GM23248 (cell line): ENCODE measurements around the gene MED17.

Source experiments
- EZH2 ChIP-seq: fragments of 200-600 bp; sonication (generic); IDR thresholded peaks from 2 replicates; pipeline ENCODE4 v1.6.1; 2018; ENCODE audit warnings: antibody characterized with exemption, mild to moderate bottlenecking; ENCODE audit not compliant: insufficient read depth, poor library complexity, severe bottlenecking
- EZH2phosphoT487 ChIP-seq: fragments of 200-600 bp; sonication (generic); IDR thresholded peaks from 2 replicates; pipeline ENCODE4 v1.6.1; 2018; ENCODE audit warnings: antibody characterized with exemption, moderate library complexity, mild to moderate bottlenecking, low read depth; ENCODE audit not compliant: insufficient read depth

DNA sequence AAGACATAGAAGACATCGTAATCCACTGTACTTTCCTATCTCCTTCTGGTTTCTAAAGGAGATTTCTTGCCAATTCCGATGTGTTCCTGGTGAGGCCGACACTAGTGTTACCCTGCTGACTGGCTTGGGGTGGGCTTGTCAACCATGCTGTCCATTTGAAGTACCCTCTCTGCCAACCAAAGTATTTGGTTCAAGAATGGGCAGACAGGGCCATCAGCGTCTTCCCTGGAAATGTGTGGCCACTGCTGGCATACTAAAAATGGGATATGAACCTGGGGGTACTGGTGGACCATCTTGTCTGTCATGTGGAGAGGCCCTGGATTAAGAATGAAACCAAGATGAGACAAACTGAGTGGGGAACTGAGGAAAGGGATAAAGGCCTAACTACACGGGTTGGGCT lies 68.2 kb downstream of the MED17 start:
- TF ChIP-seq EZH2 (no peak), EZH2phosphoT487 (no peak)
